ENCODE data around the gene CAMTA1.
A peak's percentile ranks its signal among the peaks of the same experiment; 100 is the strongest.

CAMTA1 gene

GRCh38 chr1:7032992-7033391 is 247.7 kb downstream of the CAMTA1 start:
- DNase-seq (ENCODE audit: low spot score) = no peak
- no peak for FAIRE-seq

DNA sequence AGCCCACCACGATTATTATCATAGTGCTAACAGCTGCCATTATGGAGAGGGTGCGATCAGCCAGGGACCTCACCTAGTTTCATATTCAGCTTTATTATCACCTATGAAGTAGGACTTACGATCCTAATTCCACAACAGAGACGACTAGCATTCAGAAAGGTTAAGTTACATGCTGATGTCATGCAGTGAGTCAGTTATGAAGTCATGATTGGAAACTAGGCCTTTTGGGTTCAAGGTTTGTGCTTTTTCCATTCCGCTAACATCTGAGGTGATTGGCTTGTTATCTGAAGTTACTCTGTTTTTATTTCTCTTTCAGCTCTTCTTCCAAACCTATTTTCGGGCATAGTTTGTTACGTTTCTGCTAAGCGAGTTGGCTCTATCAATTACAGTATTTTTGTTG is 251.1 kb downstream of the CAMTA1 start:
- FAIRE-seq = no peak
- no peak for DNase-seq (ENCODE audit: low spot score)

DNA sequence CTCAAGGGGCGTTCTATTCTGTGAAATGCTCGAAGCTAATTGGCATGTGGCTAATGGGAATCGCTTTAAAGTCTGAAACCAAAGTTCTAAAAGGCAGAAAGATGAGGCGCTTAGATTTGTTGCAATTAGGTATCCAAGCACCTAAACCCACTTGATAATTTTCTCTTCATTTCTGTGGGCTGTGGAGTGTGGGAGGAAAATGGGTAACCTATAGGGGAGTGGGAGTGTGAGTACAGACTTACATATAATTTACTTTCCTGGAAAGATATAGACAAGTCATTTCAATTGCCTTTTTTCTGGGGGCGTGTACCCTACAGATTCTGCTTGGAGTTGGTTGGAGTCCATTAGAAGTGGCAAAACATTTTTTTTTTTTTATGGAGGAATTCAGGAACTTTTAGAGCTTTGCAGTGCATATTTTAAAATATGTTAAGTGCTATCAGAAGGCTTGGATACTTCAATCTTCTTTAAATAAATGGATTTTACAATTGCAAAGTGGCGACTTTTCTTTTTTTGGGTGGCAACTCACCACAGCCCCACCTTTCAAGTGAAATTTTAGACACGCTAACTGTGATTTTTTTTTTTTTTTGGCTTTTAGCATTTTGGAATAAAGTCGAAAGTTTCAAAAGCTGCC is 254.5 kb downstream of the CAMTA1 start:
- DNase-seq (ENCODE audit: low spot score) (no peak), FAIRE-seq (no peak)

- FAIRE-seq = no peak
These were observed 255.9 kb downstream of the CAMTA1 start for GRCh38 chr1:7040969-7041695.

GRCh38 chr1:7042322-7043190 is 257.3 kb downstream of the CAMTA1 start:
- DNase-seq (ENCODE audit: low spot score) (peak; percentile 20), FAIRE-seq (no peak)

More at GRCh38 chr1:7040969-7041695, 255.9 kb downstream of the CAMTA1 start:
- no peak for DNase-seq (ENCODE audit: low spot score)

GRCh38 chr1:7043191-7043549 is 257.9 kb downstream of the CAMTA1 start:
- DNase-seq (ENCODE audit: low spot score) (no peak), FAIRE-seq (no peak)

GRCh38 chr1:7043719-7044535 is 258.7 kb downstream of the CAMTA1 start:
- FAIRE-seq (no peak), DNase-seq (ENCODE audit: low spot score) (no peak)

DNA sequence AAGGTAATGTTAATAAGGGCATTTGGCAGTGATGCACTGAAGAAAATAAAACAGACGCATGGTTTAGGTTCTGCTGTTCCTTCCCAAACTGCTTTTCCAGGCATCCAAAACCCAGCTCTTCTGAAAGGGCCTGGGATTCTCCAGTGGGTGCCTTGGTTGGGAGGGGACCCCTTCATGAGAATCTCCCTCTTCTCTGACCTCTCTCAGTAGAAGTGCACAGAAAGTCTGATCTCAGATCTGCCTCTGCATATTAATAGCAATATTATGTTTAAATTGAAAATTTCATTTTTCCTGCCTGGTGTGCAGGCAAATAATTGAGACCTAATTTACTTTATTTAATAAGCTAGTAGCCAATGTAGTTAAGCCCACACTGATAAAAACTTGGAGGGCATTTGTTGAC is 260.6 kb downstream of the CAMTA1 start:
- FAIRE-seq = no peak
- no peak for DNase-seq (ENCODE audit: low spot score)

GRCh38 chr1:7046314-7046713 is 261.1 kb downstream of the CAMTA1 start:
- FAIRE-seq (peak; percentile 34), DNase-seq (ENCODE audit: low spot score) (peak; percentile 89)

- no peak for FAIRE-seq
These were observed 261.6 kb downstream of the CAMTA1 start for GRCh38 chr1:7046891-7047290.

DNA sequence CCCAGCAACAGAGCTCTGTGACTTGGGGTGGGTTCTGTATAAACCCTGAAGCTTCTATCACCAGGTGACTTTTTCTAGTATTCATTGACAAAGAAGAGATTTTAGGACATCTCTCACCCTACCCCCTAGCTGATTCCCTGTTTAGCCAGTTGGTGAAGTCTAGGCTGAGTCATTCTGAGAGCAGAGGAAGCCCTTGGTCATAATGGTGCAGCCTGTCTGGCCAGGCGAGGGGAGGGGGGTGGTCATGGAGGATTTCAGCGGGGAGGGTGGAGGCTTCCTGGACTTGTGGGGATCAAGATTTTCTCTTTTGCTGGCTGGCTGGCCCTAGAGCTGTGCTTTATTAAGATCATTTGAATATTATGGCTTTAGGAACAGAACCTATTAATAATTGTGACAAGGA is 262.6 kb downstream of the CAMTA1 start:
- no peak for FAIRE-seq
- DNase-seq (ENCODE audit: low spot score) = peak; percentile 29

More at GRCh38 chr1:7046891-7047290, 261.6 kb downstream of the CAMTA1 start:
- DNase-seq (ENCODE audit: low spot score) = peak; percentile 68

DNA sequence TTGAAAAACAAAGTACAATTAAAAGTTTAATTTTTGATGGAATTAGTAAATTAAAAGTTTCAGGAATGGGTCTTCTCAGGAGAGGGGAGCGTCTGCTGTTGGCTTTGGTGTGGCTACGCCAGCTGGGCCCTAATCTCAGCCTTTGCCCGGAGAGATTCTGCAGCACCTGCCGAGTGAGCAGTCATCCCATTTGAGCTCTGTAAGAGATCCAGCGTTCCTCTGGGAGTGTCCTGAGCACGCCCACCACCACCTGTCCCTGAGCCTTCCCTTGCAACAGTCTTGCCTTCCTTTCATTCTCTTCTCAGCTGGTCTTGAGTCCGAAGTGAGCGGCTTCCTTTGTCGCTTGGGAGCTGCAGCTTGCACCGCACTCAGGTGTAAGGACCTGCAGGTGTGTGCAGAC is 263.1 kb downstream of the CAMTA1 start:
- no peak for FAIRE-seq
- no peak for DNase-seq (ENCODE audit: low spot score)

DNA sequence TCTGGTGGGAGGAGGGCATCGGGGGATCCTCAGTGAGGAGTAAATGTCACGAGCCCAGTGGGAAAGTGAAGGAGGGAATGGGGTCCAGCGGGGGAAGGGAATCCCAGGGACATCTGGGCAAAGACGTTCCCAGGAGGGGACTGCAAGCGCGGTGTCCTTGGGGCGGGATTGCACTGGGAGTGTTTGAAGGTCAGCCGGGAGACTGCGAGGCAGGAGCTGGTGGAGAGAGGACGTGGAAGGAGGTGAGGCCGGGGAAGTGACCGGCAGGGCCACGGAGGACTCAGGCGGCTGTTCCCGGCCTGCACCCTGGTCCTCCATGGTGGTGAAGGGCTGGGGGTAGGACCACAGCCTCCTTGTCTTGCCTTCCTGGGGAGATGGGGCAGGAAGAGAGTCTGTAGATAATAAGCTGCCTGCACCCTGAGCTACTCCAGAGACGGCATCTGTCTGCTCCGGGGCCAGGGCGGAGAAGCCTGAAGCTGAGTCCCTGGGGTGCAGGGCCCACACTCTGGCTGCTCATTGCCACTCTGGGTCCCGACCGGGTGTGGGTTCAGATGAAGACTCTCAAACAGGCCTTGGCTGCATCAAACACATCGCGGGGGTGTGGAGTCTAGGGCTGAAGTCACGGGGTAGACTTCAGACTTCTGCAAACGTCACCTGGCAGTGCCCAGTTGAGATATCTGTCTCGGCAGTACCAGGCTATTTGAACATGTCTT is 264.8 kb downstream of the CAMTA1 start:
- DNase-seq (ENCODE audit: low spot score) (no peak), FAIRE-seq (no peak)

DNA sequence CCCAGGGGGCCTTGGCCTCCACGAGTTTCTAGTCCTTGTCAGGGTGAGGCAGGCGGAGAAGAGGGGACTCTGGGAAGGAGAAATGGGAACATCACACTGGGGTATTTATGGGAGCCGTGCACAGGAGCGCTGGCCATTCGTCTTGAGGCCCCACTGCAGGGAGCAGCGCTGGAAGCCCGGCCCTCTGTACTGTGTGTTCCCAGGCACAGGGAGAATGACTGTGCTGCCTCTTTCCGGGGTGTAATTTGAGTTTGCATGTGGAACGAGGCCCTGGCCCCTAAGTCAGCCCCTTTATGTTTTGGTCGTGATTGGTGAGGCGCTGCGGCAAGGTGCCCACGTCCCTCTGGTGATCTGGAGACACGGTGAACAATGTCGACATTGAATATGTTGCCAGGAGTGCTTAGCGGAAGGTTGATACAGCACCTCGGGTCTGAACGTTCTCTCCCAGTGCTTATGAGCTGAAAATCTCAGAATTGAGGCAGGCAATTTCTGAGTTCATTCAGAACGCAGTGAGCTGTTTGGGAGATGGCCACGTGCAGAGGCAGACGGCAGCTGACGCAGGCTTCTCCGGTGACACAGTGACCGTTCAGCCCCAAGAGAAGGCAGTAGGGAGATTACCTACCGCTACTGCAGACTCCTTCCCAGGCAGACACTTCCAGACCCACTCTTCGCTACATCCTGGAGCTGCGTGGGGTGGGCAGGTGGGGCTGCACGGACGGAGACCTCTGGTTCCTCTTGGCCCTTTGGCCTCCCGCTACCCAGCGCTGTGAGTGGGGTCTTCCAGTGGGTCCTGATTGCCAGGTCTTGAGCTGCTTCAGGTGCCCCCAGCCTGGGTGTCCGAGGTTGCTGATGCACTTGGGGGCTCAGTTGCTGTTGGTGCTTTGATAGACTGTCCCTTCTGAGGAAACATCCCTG is 265.8 kb downstream of the CAMTA1 start:
- DNase-seq (ENCODE audit: low spot score) (no peak), FAIRE-seq (no peak)

DNA sequence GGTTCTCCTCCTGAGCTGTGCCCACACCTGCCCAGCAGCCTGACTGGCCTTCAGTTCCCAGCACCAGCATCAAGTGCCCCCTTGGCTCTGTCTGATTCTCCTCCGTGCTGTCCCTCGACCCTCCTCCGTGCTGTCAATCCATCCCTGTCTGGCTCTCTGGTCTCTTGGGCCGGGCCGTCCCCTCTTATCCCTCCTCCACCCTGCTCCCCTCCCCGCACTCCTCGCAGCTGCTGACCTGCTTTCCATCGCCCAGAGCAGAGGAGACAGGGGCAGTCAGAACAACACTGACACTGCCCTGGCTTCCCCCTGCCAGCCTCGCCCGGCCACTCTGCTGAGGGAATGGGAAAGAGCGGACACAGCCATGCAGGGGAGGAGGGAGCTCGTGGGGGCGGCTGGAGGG is 267.4 kb downstream of the CAMTA1 start:
- DNase-seq (ENCODE audit: low spot score) = no peak
- no peak for FAIRE-seq

- DNase-seq (ENCODE audit: low spot score) = no peak
- FAIRE-seq = no peak
These were observed 275.5 kb downstream of the CAMTA1 start for GRCh38 chr1:7060745-7061144.

- no peak for FAIRE-seq
These were observed 277.2 kb downstream of the CAMTA1 start for GRCh38 chr1:7062346-7063061.

GRCh38 chr1:7063981-7064380 is 278.7 kb downstream of the CAMTA1 start:
- FAIRE-seq (no peak), DNase-seq (ENCODE audit: low spot score) (no peak)

More at GRCh38 chr1:7062346-7063061, 277.2 kb downstream of the CAMTA1 start:
- DNase-seq (ENCODE audit: low spot score) = no peak

DNA sequence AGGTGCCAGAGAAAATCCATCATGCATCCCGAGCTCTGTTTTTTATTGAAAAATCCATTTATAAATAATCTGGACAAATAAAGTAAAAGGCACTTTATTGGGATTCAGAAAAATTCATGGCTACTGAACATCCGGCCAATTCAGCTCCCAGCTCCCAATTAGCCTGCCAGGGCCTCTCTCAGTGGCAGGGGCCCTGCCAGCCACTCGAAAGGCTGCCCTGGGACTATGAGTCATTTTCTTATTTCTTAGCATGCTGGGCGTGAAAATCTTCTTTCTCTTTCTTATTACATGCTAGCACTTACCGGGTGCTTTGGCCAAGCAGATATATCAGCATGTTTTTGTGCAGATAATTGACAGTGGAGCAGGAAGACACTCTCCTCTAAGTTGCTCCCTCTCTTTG is 283.3 kb downstream of the CAMTA1 start:
- FAIRE-seq = no peak
- DNase-seq (ENCODE audit: low spot score) = no peak
